ENCODE data around the gene WEE2.

The WEE2 gene

DNA sequence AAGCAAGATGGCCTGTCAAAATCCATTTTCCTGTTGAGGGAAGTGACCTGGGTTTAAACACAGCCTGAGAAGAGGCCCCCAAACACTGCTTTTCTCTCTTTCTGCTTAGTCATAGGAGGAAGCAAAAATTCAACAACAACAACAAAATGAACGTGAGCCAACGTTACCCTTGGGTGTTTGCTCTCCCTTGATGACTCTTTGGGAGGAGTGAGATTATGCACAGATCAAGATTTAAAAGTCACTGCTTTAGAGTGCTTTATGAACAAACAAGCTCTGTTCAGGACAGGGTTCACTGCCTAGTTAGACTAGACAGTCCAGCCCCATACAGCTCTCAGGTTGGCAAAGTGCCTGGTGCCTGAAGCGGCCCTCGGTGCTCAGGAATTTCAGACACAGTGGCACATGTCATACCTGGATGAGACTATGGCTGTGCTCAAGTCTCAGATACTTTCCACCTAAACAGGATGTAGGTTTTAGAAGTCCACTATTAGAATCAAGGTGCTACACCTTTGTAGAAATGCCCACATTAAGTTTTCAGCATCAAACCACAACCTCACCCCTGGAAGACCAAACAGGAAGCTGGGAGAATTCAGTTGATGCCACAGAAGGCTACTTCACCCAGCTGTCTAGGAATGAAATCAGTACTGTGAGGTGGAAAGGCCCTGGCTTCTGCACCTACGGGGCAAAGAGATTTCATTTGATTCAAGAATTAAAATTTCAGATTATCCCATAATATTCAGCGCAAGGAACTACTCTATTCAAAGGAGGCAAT lies 44.9 kb upstream of the WEE2 start:
- Histone ChIP-seq H3K9me3 (ENCODE audit: control insufficient read depth, insufficient read depth, low read length) (no peaks in the 10 kb centered on the region), H3K27me3 (ENCODE audit: control insufficient read depth, low read length) (no peaks in the 10 kb centered on the region), H3F3A (ENCODE audit: control insufficient read depth, insufficient read depth) (no peaks in the 10 kb centered on the region), H3K9me2 (replicated peaks; ENCODE audit: control insufficient read depth, low read length) (no peaks in the 10 kb centered on the region), H3K4me2 (ENCODE audit: low read length) (no peak overlapping the region), H3K4me3 (ENCODE audit: low read length) (no peak overlapping the region), H3K27ac (ENCODE audit: low read depth, low read length) (no peak overlapping the region), H3K79me2 (ENCODE audit: control insufficient read depth, low read length) (no peaks in the 10 kb centered on the region), H4K20me1 (ENCODE audit: control insufficient read depth, insufficient read depth, low read depth, low read length) (no peaks in the 10 kb centered on the region), H3K4me1 (ENCODE audit: control insufficient read depth, low read length) (peaks cover 6% of the 10 kb centered on the region), H3K36me3 (ENCODE audit: control insufficient read depth, low read length) (peaks cover 8% of the 10 kb centered on the region; the same call in 1 of the 2 replicates)
- no peak for TF ChIP-seq EZH2phosphoT487 (IDR thresholded peaks at IDR 0.05; ENCODE audit: borderline replicate concordance, low read length)
- TF ChIP-seq CTCF (IDR thresholded peaks at IDR 0.05; ENCODE audit: low read depth, low read length, poor library complexity, severe bottlenecking): no peak

- TF ChIP-seq CTCF (IDR thresholded peaks at IDR 0.05; ENCODE audit: low read depth, low read length, poor library complexity, severe bottlenecking) (no peak), EZH2phosphoT487 (IDR thresholded peaks at IDR 0.05; ENCODE audit: borderline replicate concordance, low read length) (no peak)
- no peak overlapping the region for H3K4me3 ChIP-seq (ENCODE audit: low read length)
- H3K27ac ChIP-seq (ENCODE audit: low read depth, low read length): no peak overlapping the region
Measured at GRCh38 chr7:141664450-141664849, 43.7 kb upstream of the WEE2 start.

DNA sequence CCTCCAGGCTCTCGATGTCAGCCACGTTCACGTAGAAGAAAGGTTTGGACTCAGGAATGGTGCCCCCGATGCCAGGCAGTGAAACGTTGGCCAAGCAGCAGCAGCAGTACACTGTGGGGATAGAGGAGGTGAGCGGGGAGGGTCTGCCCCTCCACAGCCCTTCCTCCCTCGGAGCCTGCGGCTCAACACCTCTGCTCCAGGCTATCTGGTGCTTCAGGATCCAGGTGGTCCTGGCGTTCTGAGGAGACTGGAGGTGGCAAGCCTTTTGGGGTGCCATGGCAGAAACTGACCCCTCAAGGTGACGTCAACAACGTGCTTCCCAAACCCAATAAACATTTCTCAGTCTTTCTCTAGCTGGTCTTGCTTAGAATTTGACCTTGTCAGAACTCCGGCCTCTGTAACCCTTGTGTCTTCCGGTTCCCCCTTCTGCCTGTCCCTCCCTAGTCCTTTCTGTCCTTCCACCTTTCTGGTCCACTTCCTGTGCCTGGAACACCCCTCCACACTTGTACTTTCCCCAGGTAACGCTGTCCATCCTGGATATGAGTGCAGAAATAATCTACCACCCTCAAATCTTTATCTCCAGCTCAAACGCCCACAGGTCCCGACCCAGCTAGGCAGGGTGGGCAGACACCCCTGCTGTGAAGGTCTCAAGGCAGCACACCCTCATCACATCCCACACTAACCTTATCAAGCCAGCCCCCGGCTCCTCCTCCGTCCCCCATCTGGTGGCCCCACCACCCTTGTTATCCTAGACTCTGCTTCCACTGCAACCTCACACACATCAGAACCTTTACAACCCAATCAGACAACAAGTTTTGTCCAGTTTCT lies 42.7 kb upstream of the WEE2 start:
- H3K9me3 ChIP-seq (ENCODE audit: control insufficient read depth, insufficient read depth, low read length): no peaks in the 10 kb centered on the region
- no peaks in the 10 kb centered on the region for H3K79me2 ChIP-seq (ENCODE audit: control insufficient read depth, low read length)
- H4K20me1 ChIP-seq (ENCODE audit: control insufficient read depth, insufficient read depth, low read depth, low read length): no peaks in the 10 kb centered on the region
- H3K4me2 ChIP-seq (ENCODE audit: low read length): no peak overlapping the region
- no peaks in the 10 kb centered on the region for H3K9me2 ChIP-seq (replicated peaks; ENCODE audit: control insufficient read depth, low read length)
- H3K4me3 ChIP-seq (ENCODE audit: low read length): no peak overlapping the region
- no peaks in the 10 kb centered on the region for H3F3A ChIP-seq (ENCODE audit: control insufficient read depth, insufficient read depth)
- TF ChIP-seq EZH2phosphoT487 (IDR thresholded peaks at IDR 0.05; ENCODE audit: borderline replicate concordance, low read length) (no peak), CTCF (IDR thresholded peaks at IDR 0.05; ENCODE audit: low read depth, low read length, poor library complexity, severe bottlenecking) (no peak)
- H3K27me3 ChIP-seq (ENCODE audit: control insufficient read depth, low read length): no peaks in the 10 kb centered on the region
- no peaks in the 10 kb centered on the region for H3K36me3 ChIP-seq (ENCODE audit: control insufficient read depth, low read length)
- H3K27ac ChIP-seq (ENCODE audit: low read depth, low read length): no peak overlapping the region
- peaks cover 6% of the 10 kb centered on the region for H3K4me1 ChIP-seq (ENCODE audit: control insufficient read depth, low read length)

More at GRCh38 chr7:141664450-141664849, 43.7 kb upstream of the WEE2 start:
- Histone ChIP-seq H3K27me3 (ENCODE audit: control insufficient read depth, low read length) (no peaks in the 10 kb centered on the region), H3F3A (ENCODE audit: control insufficient read depth, insufficient read depth) (no peaks in the 10 kb centered on the region), H3K4me2 (ENCODE audit: low read length) (no peak overlapping the region), H3K79me2 (ENCODE audit: control insufficient read depth, low read length) (no peaks in the 10 kb centered on the region), H3K4me1 (ENCODE audit: control insufficient read depth, low read length) (peaks cover 6% of the 10 kb centered on the region), H3K9me2 (replicated peaks; ENCODE audit: control insufficient read depth, low read length) (no peaks in the 10 kb centered on the region), H3K36me3 (ENCODE audit: control insufficient read depth, low read length) (peaks cover 3% of the 10 kb centered on the region; the same call in 1 of the 2 replicates), H4K20me1 (ENCODE audit: control insufficient read depth, insufficient read depth, low read depth, low read length) (no peaks in the 10 kb centered on the region), H3K9me3 (ENCODE audit: control insufficient read depth, insufficient read depth, low read length) (no peaks in the 10 kb centered on the region)
